Stimulated activated naive CD4-positive, alpha-beta T cell treated with Interleukin-2 at 50 U/mL for 16 hours (primary cell): Measurements from ENCODE around the gene HNRNPCL4.
"Not testable (repeated sequence)": the region's sequence is repeated elsewhere in the genome, so short reads cannot be mapped to it uniquely, and the experiment has no call there.

ENCODE experiments used
- DNase-seq: peaks from one replicate; lab custom pipeline; 2025; lab: John Stamatoyannopoulos, UW

The HNRNPCL4 gene

GRCh38 chr1:13165531-13165930 lies at the start of gene HNRNPCL4:
Gene HNRNPCL4, minus strand, starts transcription at chr1:13165631. Its CDS starts 164 bp downstream, at chr1:13165467.
- DNase-seq = not testable (repeated sequence)

GRCh38 chr1:13208712-13209111 lies 43.3 kb upstream of the HNRNPCL4 start:
- DNase-seq = not testable (repeated sequence)

DNA sequence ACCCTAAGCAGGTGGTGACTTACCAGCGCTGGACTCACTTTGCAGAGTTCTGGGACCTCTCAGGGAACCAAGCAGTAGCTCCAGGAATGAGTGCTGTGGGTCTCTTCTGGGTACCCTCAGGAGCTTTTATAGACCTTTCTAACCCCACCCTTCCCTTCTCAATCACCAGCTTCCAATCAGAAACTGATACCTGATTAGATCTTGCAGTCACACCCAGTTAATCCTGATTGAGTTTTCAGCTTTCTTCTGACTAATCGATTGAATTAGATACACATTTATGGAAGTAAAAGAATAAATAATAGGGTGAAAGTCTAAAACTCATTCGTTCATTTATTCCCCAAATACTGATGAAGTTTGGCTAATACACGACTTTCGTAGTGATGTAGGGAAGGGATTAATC lies 35.9 kb upstream of the HNRNPCL4 start, which contains the start of gene PRAMEF13:
Gene PRAMEF13, minus strand, starts transcription at position 101 of the 400 bp plus-strand sequence. CDS start 1,820 bp downstream, outside the sequence.
- not testable (repeated sequence) for DNase-seq

DNA sequence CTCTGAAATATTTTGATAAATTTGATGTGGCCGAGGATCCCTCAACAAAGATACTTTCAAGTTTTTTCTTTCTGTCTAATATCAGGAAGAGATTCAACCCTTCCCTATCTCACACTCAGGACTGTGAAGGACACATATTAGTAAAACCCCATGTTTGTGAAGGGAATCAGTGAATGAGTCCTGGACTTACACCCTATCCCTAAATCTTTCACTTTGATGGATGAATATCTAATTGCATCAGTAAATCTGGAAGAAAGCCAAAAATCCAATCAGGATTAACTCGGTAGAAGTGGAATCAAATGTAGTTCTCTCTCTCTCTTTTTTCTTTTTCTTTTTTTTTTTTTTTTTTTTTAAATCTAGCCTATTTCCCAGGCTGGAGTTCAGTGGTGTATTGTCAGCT lies 6.1 kb upstream of the HNRNPCL4 start, which contains the start of gene PRAMEF9:
Gene PRAMEF9, plus strand, starts transcription at position 301 of the 400 bp plus-strand sequence. CDS start 3,433 bp downstream, outside the sequence.
- DNase-seq = not testable (repeated sequence)

DNA sequence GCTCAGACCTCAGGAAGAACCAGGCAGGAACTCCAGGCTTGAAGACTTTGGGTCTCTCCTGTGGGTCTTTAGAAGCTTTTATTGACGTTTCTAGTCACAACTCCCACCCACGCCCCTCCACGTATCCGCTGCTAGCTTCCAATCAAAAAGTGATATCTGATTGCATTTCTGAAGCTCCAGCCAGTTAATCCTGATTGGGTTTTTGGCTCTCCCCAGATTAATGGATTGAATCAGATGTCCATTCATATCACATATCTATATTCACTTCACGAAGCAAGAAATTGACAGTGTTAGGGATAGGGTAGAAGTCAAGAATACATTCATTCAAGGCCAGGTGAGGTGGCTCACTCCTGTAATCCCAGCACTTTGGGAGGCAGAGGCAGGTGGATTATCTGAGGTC lies 9.5 kb downstream of the HNRNPCL4 start, which contains the start of gene PRAMEF26:
Gene PRAMEF26, minus strand, starts transcription at position 101 of the 400 bp plus-strand sequence. CDS start 2,914 bp downstream, outside the sequence.
- DNase-seq = not testable (repeated sequence)

DNA sequence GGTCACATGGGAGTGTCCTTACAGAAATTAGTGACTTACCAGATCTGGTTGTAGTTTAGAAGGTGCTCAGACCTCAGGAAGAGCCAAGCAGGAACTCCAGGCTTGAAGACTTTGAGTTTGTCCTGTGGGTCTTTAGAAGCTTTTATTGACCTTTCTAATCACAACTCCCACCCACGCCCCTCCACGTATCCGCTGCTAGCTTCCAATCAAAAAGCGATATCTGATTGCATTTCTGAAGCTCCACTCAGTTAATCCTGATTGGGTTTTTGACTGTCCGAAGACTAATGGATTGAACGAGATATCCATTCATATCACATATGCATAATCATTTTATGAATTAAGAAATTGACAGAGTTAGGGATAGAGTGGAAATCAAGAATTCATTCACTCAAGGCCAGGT lies 48.7 kb downstream of the HNRNPCL4 start, which contains the start of gene HNRNPCL2:
Gene HNRNPCL2, minus strand, starts transcription at position 101 of the 400 bp plus-strand sequence. CDS start 454 bp downstream, outside the sequence.
- not testable (repeated sequence) for DNase-seq
